HCT116 (cell line): ENCODE measurements around the gene C10orf143. TPM values are rescaled to one million over a fixed set of nuclear protein-coding genes. Genes with fewer than 3 reads are reported as not detected.

Experiments used
- ATAC-seq: fragments of 200-7000 bp; cut with Tn5 transposase; 2 replicates; pipeline ENCODE4 v1.9.1; 2020; ENCODE audit warnings: mild to moderate bottlenecking, moderate library complexity
- BruUV-seq: library from RNA; stranded (reverse); fragments of 400-500 nt; replicated peaks from 2 replicates; lab custom pipeline; 2021; lab: Mats Ljungman, UMichigan
- CTCF ChIA-PET: fragments of 300-600 bp; sonication (Branson Sonifier 250); formaldehyde crosslinking; loops from one replicate; lab custom pipeline; 2021; ENCODE audit warnings: antibody characterized with exemption; lab: Charles Lee
- POLR2A ChIA-PET: fragments of 300-600, 350-600 bp; sonication (Branson Sonifier 250); formaldehyde crosslinking; loops from one replicate; lab custom pipeline; 2021; ENCODE audit warnings: antibody characterized with exemption; lab: Charles Lee
- RAD21 ChIA-PET, 2 experiments: fragments of 300-600 bp; sonication (Branson Sonifier 250); formaldehyde crosslinking; loops; one replicate each; lab custom pipeline; 2023; ENCODE audit warnings: low total read pairs in 2 of 2; ENCODE audit not compliant: uncharacterized antibody in 2 of 2, unreplicated experiment in 2 of 2, low non-redundant PET in 1 of 2; lab: Charles Lee
- DNase-seq: peaks from one replicate; pipeline ENCODE4 v3.0.0-alpha.2; 2010; ENCODE audit warnings: low read depth, low spot score
- H2AFZ ChIP-seq: fragments of 200-600 bp; shearing (Covaris generic), sonication (generic); 2 replicates; pipeline ENCODE4 v1.6.1; 2017; ENCODE audit warnings: low read depth, mixed run types, mixed read lengths, antibody characterized with exemption, low read length; ENCODE audit not compliant: poor library complexity, severe bottlenecking
- H3K27ac ChIP-seq: 2 replicates; pipeline ENCODE4 v1.5.1; 2012; ENCODE audit warnings: low read depth, low read length
- H3K27me3 ChIP-seq: fragments of 200-600 bp; sonication (generic); 2 replicates; pipeline ENCODE4 v1.6.1; 2016; ENCODE audit warnings: mixed run types, low read length, mixed read lengths; ENCODE audit not compliant: insufficient read depth
- H3K36me3 ChIP-seq, 2 experiments: fragments of 200-500 bp in 1 of 2; fragments of 200-600 bp in 1 of 2; sonication (Bioruptor generic) in 1 of 2; sonication (generic) in 1 of 2; 2 replicates each; pipeline versions ENCODE4 v1.5.1 to v1.6.1; 2014 to 2016; ENCODE audit warnings: low read length in 2 of 2, inconsistent platforms in 1 of 2, mixed read lengths in 1 of 2, mixed run types in 1 of 2; ENCODE audit not compliant: insufficient read depth in 2 of 2, control insufficient read depth in 1 of 2
- H3K4me1 ChIP-seq, 2 experiments: fragments of 200-600 bp in 1 of 2; sonication (generic) in 1 of 2; 2 replicates each; pipeline versions ENCODE4 v1.5.1 to v1.6.1; 2012 to 2017; ENCODE audit warnings: low read length in 2 of 2, inconsistent platforms in 1 of 2, mild to moderate bottlenecking in 1 of 2, mixed read lengths in 1 of 2, mixed run types in 1 of 2, moderate library complexity in 1 of 2; ENCODE audit not compliant: insufficient read depth in 2 of 2, control insufficient read depth in 1 of 2
- H3K4me2 ChIP-seq: fragments of 200-600 bp; sonication (generic); 2 replicates; pipeline ENCODE4 v1.6.1; 2017; ENCODE audit warnings: mixed run types, low read length, mixed read lengths
- H3K4me3 ChIP-seq, 2 experiments: fragments of 200-600 bp in 1 of 2; sonication (generic) in 1 of 2; replicated peaks in 1 of 2; 2 replicates each; pipeline ENCODE4 v1.5.1; 2011 to 2016; ENCODE audit warnings: low read length in 2 of 2, control low read depth in 1 of 2, low read depth in 1 of 2, mild to moderate bottlenecking in 1 of 2, mixed read lengths in 1 of 2, mixed run types in 1 of 2
- H3K79me2 ChIP-seq: fragments of 200-600 bp; sonication (generic); 2 replicates; pipeline ENCODE4 v1.6.1; 2017; ENCODE audit warnings: mild to moderate bottlenecking, mixed run types, low read length, moderate library complexity, mixed read lengths; ENCODE audit not compliant: insufficient read depth
- H3K9ac ChIP-seq: fragments of 200-600 bp; sonication (generic); 2 replicates; pipeline ENCODE4 v1.6.1; 2016; ENCODE audit warnings: low read length, mixed read lengths
- H3K9me2 ChIP-seq: fragments of 200-600 bp; sonication (generic), shearing (Covaris generic); 2 replicates; pipeline ENCODE4 v1.6.1; 2017; ENCODE audit warnings: mixed run types, mild to moderate bottlenecking, moderate library complexity; ENCODE audit not compliant: insufficient read depth
- H3K9me3 ChIP-seq, 2 experiments: fragments of 200-500 bp in 1 of 2; fragments of 200-600 bp in 1 of 2; sonication (Bioruptor generic) in 1 of 2; sonication (generic) in 1 of 2; 2 replicates each; pipeline ENCODE4 v1.6.1; 2014 to 2017; ENCODE audit warnings: low read length in 2 of 2, mixed read lengths in 2 of 2, inconsistent platforms in 1 of 2, low read depth in 1 of 2, mild to moderate bottlenecking in 1 of 2, mixed run types in 1 of 2, moderate library complexity in 1 of 2; ENCODE audit not compliant: control insufficient read depth in 1 of 2, insufficient read depth in 1 of 2
- H4K20me1 ChIP-seq: fragments of 200-600 bp; sonication (generic), shearing (Covaris generic); 2 replicates; pipeline ENCODE4 v1.6.1; 2017; ENCODE audit warnings: mixed run types, mild to moderate bottlenecking, moderate library complexity; ENCODE audit not compliant: insufficient read depth
- CBX3 ChIP-seq: IDR thresholded peaks from 2 replicates; pipeline ENCODE4 v1.6.1; 2012; ENCODE audit warnings: low read depth
- CEBPB ChIP-seq: IDR thresholded peaks from 2 replicates; pipeline ENCODE4 v1.6.1; 2012; ENCODE audit warnings: low read depth
- ELF1 ChIP-seq: IDR thresholded peaks from 2 replicates; pipeline ENCODE4 v1.6.1; 2012; ENCODE audit warnings: low read depth, borderline replicate concordance
- EZH2phosphoT487 ChIP-seq: fragments of 200-600 bp; IDR thresholded peaks from 2 replicates; pipeline ENCODE4 v1.6.1; 2018; ENCODE audit warnings: antibody characterized with exemption, borderline replicate concordance
- JUND ChIP-seq: IDR thresholded peaks from 2 replicates; pipeline ENCODE4 v1.6.1; 2012
- POLR2A ChIP-seq: IDR thresholded peaks from 2 replicates; pipeline ENCODE4 v1.7.0; 2011; ENCODE audit warnings: borderline replicate concordance; ENCODE audit not compliant: insufficient read depth, insufficient read length; ENCODE audit errors: extremely low read depth
- RAD21 ChIP-seq: IDR thresholded peaks from 2 replicates; pipeline ENCODE4 v1.6.1; 2012; ENCODE audit warnings: low read depth, mild to moderate bottlenecking
- SIN3A ChIP-seq: IDR thresholded peaks from 2 replicates; pipeline ENCODE4 v1.6.1; 2012; ENCODE audit warnings: low read depth
- SP1 ChIP-seq: IDR thresholded peaks from 2 replicates; pipeline ENCODE4 v1.6.1; 2012; ENCODE audit warnings: low read depth
- TCF7L2 ChIP-seq: IDR thresholded peaks from 2 replicates; pipeline ENCODE4 v1.7.0; 2011; ENCODE audit warnings: borderline replicate concordance, inconsistent platforms; ENCODE audit not compliant: insufficient read depth, insufficient read length; ENCODE audit errors: extremely low read depth
- ZFX ChIP-seq: fragments of 450-650 bp; IDR thresholded peaks from 2 replicates; pipeline ENCODE4 v1.6.1; 2017
- intact Hi-C: fragments of 100-400 bp; cut with micrococcal nuclease; formaldehyde crosslinking; loops from 2 replicates; pipeline ENCODE4 v1.10.0; 2022
- total RNA-seq: library from RNA; stranded (reverse); gene quantifications from one replicate; pipeline ENCODE4 v1.2.1, GENCODE V29; 2021; ENCODE audit not compliant: unreplicated experiment
- TF ChIP-seq, protein P1 (sequence below): IDR thresholded peaks from 2 replicates; pipeline ENCODE4 v1.6.1; 2012

The C10orf143 gene
- total RNA-seq, 1 experiment from 2014 or later = 0.66 TPM

- TF ChIP-seq TCF7L2 (no peak), SIN3A (no peak), ZFX (no peak)
- TF ChIP-seq, protein P1, sequence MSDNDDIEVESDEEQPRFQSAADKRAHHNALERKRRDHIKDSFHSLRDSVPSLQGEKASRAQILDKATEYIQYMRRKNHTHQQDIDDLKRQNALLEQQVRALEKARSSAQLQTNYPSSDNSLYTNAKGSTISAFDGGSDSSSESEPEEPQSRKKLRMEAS = no peak
Observed at GRCh38 chr10:130049987-130050386, 60.6 kb downstream of the C10orf143 start (continued).

DNA sequence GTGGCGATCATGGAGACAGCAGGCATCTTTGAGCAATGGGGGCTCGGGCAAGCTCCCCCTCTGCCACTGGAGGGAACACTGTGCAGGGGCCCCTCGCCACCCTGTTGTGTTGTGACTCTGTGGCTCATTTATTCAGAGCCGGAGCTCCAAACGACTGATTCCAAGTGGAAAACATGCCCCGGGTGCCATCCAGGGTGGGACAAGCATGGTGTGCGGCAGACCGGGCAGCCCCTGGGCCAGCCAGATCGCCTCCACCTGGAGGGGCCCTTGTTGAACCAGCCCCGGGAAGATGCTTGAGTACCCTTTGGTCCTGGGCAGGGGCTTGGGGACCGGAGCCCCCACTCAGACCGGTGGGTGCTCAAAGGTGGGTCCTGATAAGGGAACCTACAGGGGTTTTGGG, 61.4 kb downstream of the C10orf143 start:
- intact Hi-C loops = loop anchor here (5.0 kb wide), 1 partner anchor 1017 kb away; no protein-coding TSS in a partner anchor

DNA sequence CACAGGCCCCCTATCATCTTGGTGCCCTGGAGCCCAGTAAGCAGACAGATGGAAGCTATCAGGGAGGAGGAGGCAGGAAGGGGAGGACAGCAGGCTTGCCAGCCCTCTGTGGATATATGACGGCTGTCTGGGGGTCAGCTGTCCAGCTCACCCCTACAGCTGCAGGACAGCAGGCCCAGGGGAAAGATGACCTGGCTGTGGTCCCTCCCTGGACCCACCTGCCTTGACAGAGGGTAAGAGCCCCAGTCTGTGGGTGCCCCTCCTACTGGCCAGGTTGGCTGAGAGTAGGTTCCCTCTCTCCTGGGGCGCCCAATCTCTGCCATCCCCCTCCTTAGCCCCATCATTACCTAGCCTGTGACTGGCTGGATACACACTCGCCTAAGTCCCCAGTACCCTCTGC, 62.5 kb downstream of the C10orf143 start:
- no peak for ATAC-seq
- H3K4me2 ChIP-seq = no peak overlapping the region
- H3K79me2 ChIP-seq = no peaks in the 10 kb centered on the region
- no peak for DNase-seq
- H3K9ac ChIP-seq = no peak overlapping the region
- H3K27ac ChIP-seq = no peak overlapping the region
- POLR2A ChIA-PET = no interaction called here
- intact Hi-C loops = loop anchor here (5.0 kb wide), 1 partner anchor 1016 kb away; no protein-coding TSS in a partner anchor
- no peaks in the 10 kb centered on the region for H3K4me1 ChIP-seq
- no TSS peak for BruUV-seq
- no peaks in the 10 kb centered on the region for H3K36me3 ChIP-seq
- H3K4me3 ChIP-seq = no peak overlapping the region
- H3K9me2 ChIP-seq = no peaks in the 10 kb centered on the region
- no peaks in the 10 kb centered on the region for H3K27me3 ChIP-seq
- TF ChIP-seq ZFX (no peak), POLR2A (no peak), CBX3 (no peak), EZH2phosphoT487 (no peak), ELF1 (no peak), TCF7L2 (no peak), JUND (no peak)
- no peaks in the 10 kb centered on the region for H4K20me1 ChIP-seq
- H3K9me3 ChIP-seq = no peaks in the 10 kb centered on the region
- CTCF ChIA-PET = no interaction called here
- RAD21 ChIA-PET = no interaction called here
- no peak overlapping the region for H2AFZ ChIP-seq

More for the DNA sequence above, 61.4 kb downstream of the C10orf143 start:
- H4K20me1 ChIP-seq = no peaks in the 10 kb centered on the region
- RAD21 ChIA-PET = no interaction called here
- no peak for ATAC-seq
- no peak overlapping the region for H2AFZ ChIP-seq
- no peaks in the 10 kb centered on the region for H3K27me3 ChIP-seq
- no peak overlapping the region for H3K4me3 ChIP-seq
- no TSS peak for BruUV-seq
- POLR2A ChIA-PET = no interaction called here
- no peak overlapping the region for H3K9ac ChIP-seq
- H3K79me2 ChIP-seq = no peaks in the 10 kb centered on the region
- H3K4me1 ChIP-seq = no peaks in the 10 kb centered on the region
- no peak overlapping the region for H3K4me2 ChIP-seq
- no peak for TF ChIP-seq CBX3
- no peak for TF ChIP-seq TCF7L2
- TF ChIP-seq SP1 = no peak
- TF ChIP-seq, protein P1 = no peak
- no peak for TF ChIP-seq RAD21
- TF ChIP-seq EZH2phosphoT487 = no peak
- no peak for TF ChIP-seq CEBPB
- TF ChIP-seq JUND = no peak
- H3K36me3 ChIP-seq = no peaks in the 10 kb centered on the region
- H3K9me3 ChIP-seq = no peaks in the 10 kb centered on the region
- H3K27ac ChIP-seq = no peak overlapping the region
- CTCF ChIA-PET = no interaction called here
- no peak for DNase-seq
- no peaks in the 10 kb centered on the region for H3K9me2 ChIP-seq
